HG02885 (cell line): ENCODE results near the gene ANXA10.

ENCODE experiments used
- ATAC-seq: cut with Tn5 transposase; IDR thresholded peaks from one replicate; pipeline ENCODE4 v1.9.1; 2021; ENCODE audit warnings: mild to moderate bottlenecking; ENCODE audit not compliant: unreplicated experiment, poor library complexity

The ANXA10 gene

GRCh38 chr4:168218645-168219044, 126.3 kb downstream of the ANXA10 start:
- no peak for ATAC-seq

GRCh38 chr4:168220893-168221292, 128.6 kb downstream of the ANXA10 start:
- no peak for ATAC-seq

DNA sequence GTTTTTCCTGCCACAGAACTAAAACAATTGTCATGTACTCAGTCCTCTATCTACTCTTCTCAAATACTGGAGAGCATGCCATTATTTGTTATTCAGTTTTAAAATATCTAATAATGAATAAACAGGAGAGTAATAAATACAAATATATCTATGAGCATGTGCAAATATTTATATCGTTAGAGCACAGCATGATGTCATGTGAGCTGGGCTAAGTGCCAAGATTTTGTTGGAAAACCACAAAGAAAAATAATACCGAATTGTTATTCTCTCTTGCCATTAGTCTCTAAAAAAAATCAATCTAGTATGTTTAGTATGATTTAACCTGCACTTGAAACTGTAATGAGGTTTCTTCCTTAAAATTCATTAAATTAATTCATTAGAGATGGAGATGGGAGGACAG, 129.0 kb downstream of the ANXA10 start:
- no peak for ATAC-seq
